Activated naive CD4-positive, alpha-beta T cell treated with anti-CD3 and anti-CD28 coated beads, Interleukin-2, amount 10 ng/mL, durations not matched to agents 7 days and 5 days (primary cell): ENCODE data around the gene NRL.

Source experiments
- CTCF ChIA-PET: fragments of 350-600 bp; sonication (Branson Sonifier 250); formaldehyde crosslinking; loops from one replicate; lab custom pipeline; 2021; ENCODE audit warnings: antibody characterized with exemption; lab: Charles Lee
- DNase-seq: peaks from one replicate; pipeline ENCODE4 v3.0.0-alpha.2; 2020
- H3K27ac Mint-ChIP-seq: one replicate; pipeline ENCODE4 v1.8.0; 2021; ENCODE audit warnings: mild to moderate bottlenecking, moderate library complexity, mixed read lengths
- H3K27me3 Mint-ChIP-seq: one replicate; pipeline ENCODE4 v1.8.0; 2021; ENCODE audit warnings: mild to moderate bottlenecking, mixed read lengths
- H3K36me3 Mint-ChIP-seq: one replicate; pipeline ENCODE4 v1.8.0; 2021; ENCODE audit warnings: mixed read lengths
- H3K4me1 Mint-ChIP-seq: one replicate; pipeline ENCODE4 v1.8.0; 2021; ENCODE audit warnings: mixed read lengths
- H3K4me3 Mint-ChIP-seq: one replicate; pipeline ENCODE4 v1.8.0; 2021; ENCODE audit warnings: mild to moderate bottlenecking, moderate library complexity, mixed read lengths
- H3K9me3 Mint-ChIP-seq: one replicate; pipeline ENCODE4 v1.8.0; 2021; ENCODE audit warnings: mixed read lengths

NRL gene

GRCh38 chr14:24149302-24149969 lies 34.7 kb upstream of the NRL start:
- H3K4me1 Mint-ChIP-seq, result peaks cover 47% of the 10 kb centered on the region
- peaks cover 59% of the 10 kb centered on the region for H3K36me3 Mint-ChIP-seq
- DNase-seq, result no peak
- no peaks in the 10 kb centered on the region for H3K9me3 Mint-ChIP-seq
- peak overlapping the region; percentile 93 for H3K4me3 Mint-ChIP-seq
- H3K27me3 Mint-ChIP-seq, result no peaks in the 10 kb centered on the region
- H3K27ac Mint-ChIP-seq, result peak overlapping the region; percentile 11
- CTCF ChIA-PET, result interaction anchor here (1.7 to 8.0 kb wide), 2 partner anchors 11 to 91 kb away, joined by 3 to 67 read pairs; partner anchors contain the start of gene IRF9

GRCh38 chr14:24147761-24148428 lies 33.1 kb upstream of the NRL start:
- peaks cover 61% of the 10 kb centered on the region for H3K4me1 Mint-ChIP-seq
- peak; percentile 34 for DNase-seq
- no peaks in the 10 kb centered on the region for H3K27me3 Mint-ChIP-seq
- peaks cover 66% of the 10 kb centered on the region for H3K36me3 Mint-ChIP-seq
- H3K4me3 Mint-ChIP-seq, result peak overlapping the region; percentile 93
- CTCF ChIA-PET, result interaction anchor here (0.8 to 8.0 kb wide), 5 partner anchors 9 to 160 kb away, joined by 3 to 67 read pairs (median 4); partner anchors contain the start of genes CIDEB and IRF9
- no peaks in the 10 kb centered on the region for H3K9me3 Mint-ChIP-seq
- H3K27ac Mint-ChIP-seq, result peak overlapping the region; percentile 81

DNA sequence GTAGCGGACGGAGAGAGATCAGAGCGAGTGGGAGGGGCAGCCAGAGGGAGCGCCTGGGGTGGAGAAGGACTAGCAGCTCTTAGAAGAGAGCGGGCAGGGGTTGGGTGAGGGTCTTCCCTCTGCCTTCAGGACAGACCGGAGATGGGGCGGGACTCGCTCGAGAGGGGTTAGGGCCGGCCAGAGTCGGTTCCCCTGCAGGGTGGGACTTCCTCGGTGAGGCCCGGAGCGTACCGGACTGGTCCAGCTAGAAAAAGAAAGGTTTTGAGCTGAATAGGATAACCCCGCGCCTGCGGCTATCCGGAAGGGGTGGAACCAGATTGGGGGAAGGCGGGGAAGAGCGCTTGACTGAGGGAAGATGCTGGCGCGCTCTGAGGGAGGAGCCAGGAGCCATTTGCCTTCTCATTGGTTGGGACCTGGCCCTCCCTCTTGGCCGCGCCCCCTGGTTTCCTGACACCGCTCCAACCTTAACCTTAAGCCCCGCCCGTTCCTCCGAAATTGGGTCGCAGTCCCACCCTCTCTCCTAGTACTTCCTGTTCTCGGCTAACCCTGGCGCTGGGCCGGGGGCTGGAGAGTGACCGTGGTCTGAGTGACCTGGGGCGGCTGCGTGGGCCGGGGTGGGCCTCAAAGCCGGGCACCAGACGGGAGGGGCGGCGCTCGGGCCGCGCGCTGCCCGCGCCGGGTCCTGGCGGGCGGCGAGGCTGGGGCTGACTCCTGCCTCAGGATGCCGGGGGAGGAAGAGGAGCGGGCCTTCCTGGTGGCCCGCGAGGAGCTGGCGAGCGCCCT lies 32.4 kb upstream of the NRL start, which contains the start of gene RNF31:
Gene RNF31, plus strand, starts transcription at position 521 of the 783 bp plus-strand sequence. Its CDS starts 201 bp downstream, at position 722.
- peak; percentile 100 for DNase-seq
- Mint-ChIP-seq H3K36me3 (peaks cover 67% of the 10 kb centered on the region), H3K4me1 (peaks cover 65% of the 10 kb centered on the region), H3K9me3 (no peaks in the 10 kb centered on the region), H3K27me3 (no peaks in the 10 kb centered on the region), H3K27ac (peak within 1 kb of the TSS; percentile 99), H3K4me3 (peak within 1 kb of the TSS; percentile 93)
- CTCF ChIA-PET, result interaction anchor here (0.8 to 8.0 kb wide), 7 partner anchors 10 to 284 kb away, joined by 3 to 67 read pairs (median 4); partner anchors contain the start of genes CIDEB, IRF9 and PSME1

DNA sequence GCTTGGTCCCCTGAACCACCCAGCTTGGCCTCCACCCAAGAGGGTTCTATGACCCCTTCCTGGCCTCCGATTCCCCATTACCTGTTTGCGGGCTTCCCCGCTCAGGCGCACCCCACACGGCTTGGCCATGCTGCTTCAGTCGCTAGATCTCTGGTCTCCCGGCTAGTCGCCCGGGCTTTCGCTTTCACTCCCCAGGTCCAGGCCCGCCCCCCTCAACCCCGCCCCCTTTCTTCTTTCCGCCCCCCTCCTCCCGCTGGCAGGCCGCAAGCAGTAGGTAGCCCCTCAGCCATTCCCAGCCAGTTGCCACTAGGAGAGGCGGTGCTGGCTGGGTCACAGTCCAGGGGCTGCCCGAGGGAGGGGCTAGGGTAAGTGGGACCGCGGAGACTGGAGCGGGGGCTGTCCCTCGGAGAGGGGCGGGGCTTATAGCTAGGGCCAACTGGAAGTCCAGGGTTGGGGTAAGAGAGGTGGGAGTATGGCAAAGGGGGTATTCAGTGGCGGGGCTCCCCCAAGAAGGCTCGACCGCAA lies 31.8 kb upstream of the NRL start, which contains the start of gene PSME2:
Gene PSME2, minus strand, starts transcription at position 158 of the 525 bp plus-strand sequence. Its CDS starts 29 bp downstream, at position 129.
- Mint-ChIP-seq H3K9me3 (no peaks in the 10 kb centered on the region), H3K36me3 (peaks cover 63% of the 10 kb centered on the region), H3K27ac (peak within 1 kb of the TSS; percentile 99), H3K27me3 (no peaks in the 10 kb centered on the region), H3K4me1 (peaks cover 65% of the 10 kb centered on the region), H3K4me3 (peak within 1 kb of the TSS; percentile 93)
- CTCF ChIA-PET, result interaction anchor here (0.8 to 8.0 kb wide), 6 partner anchors 11 to 285 kb away, joined by 3 to 67 read pairs (median 6); partner anchors contain the start of genes CIDEB, IRF9 and PSME1
- DNase-seq, result peak; percentile 93

- no peak for DNase-seq
- Mint-ChIP-seq H3K4me1 (peaks cover 65% of the 10 kb centered on the region), H3K27me3 (no peaks in the 10 kb centered on the region), H3K4me3 (peak overlapping the region; percentile 93), H3K36me3 (peaks cover 62% of the 10 kb centered on the region), H3K27ac (peak overlapping the region; percentile 99), H3K9me3 (no peaks in the 10 kb centered on the region)
- CTCF ChIA-PET, result interaction anchor here (1.2 to 8.0 kb wide), 3 partner anchors 10 to 37 kb away, joined by 6 to 67 read pairs (median 16); partner anchors contain the start of genes IRF9 and PSME1
Observed at GRCh38 chr14:24145690-24146452, 31.1 kb upstream of the NRL start.

- H3K27ac Mint-ChIP-seq, result peak overlapping the region; percentile 99
- H3K9me3 Mint-ChIP-seq, result no peaks in the 10 kb centered on the region
- CTCF ChIA-PET, result interaction anchor here (1.2 to 8.0 kb wide), 3 partner anchors 9 to 37 kb away, joined by 6 to 67 read pairs (median 16); partner anchors contain the start of genes IRF9 and PSME1
- H3K36me3 Mint-ChIP-seq, result peaks cover 57% of the 10 kb centered on the region
- peaks cover 63% of the 10 kb centered on the region for H3K4me1 Mint-ChIP-seq
- H3K27me3 Mint-ChIP-seq, result no peaks in the 10 kb centered on the region
- peak overlapping the region; percentile 93 for H3K4me3 Mint-ChIP-seq
- no peak for DNase-seq
Observed at GRCh38 chr14:24145219-24145618, 30.5 kb upstream of the NRL start.

GRCh38 chr14:24144451-24144850 lies 29.7 kb upstream of the NRL start:
- Mint-ChIP-seq H3K27ac (peak overlapping the region; percentile 24), H3K36me3 (peaks cover 58% of the 10 kb centered on the region), H3K4me1 (peaks cover 62% of the 10 kb centered on the region), H3K4me3 (peak overlapping the region; percentile 39), H3K27me3 (no peaks in the 10 kb centered on the region), H3K9me3 (no peaks in the 10 kb centered on the region)
- CTCF ChIA-PET, result interaction anchor here (1.5 to 2.3 kb wide), 2 partner anchors 17 to 98 kb away, joined by 3 to 11 read pairs; partner anchors contain the start of genes IRF9 and TINF2
- DNase-seq, result no peak

- no peaks in the 10 kb centered on the region for H3K27me3 Mint-ChIP-seq
- H3K4me1 Mint-ChIP-seq, result peaks cover 61% of the 10 kb centered on the region
- H3K4me3 Mint-ChIP-seq, result peak overlapping the region; percentile 42
- CTCF ChIA-PET, result interaction anchor here (1.1 to 2.3 kb wide), 3 partner anchors 18 to 99 kb away, joined by 3 to 11 read pairs (median 4); partner anchors contain the start of genes DCAF11, IRF9, NRL and TINF2
- H3K27ac Mint-ChIP-seq, result peak overlapping the region; percentile 75
- H3K36me3 Mint-ChIP-seq, result peaks cover 59% of the 10 kb centered on the region
- no peaks in the 10 kb centered on the region for H3K9me3 Mint-ChIP-seq
- DNase-seq, result no peak
Observed at GRCh38 chr14:24143511-24143910, 28.8 kb upstream of the NRL start.

- Mint-ChIP-seq H3K27ac (peak within 1 kb of the TSS; percentile 80), H3K36me3 (peaks cover 68% of the 10 kb centered on the region), H3K4me1 (peaks cover 74% of the 10 kb centered on the region), H3K27me3 (no peaks in the 10 kb centered on the region), H3K9me3 (no peaks in the 10 kb centered on the region), H3K4me3 (peak within 1 kb of the TSS; percentile 95)
- DNase-seq, result peak; percentile 100
- CTCF ChIA-PET, result interaction anchor here (0.7 to 1.7 kb wide), 4 partner anchors 19 to 83 kb away, joined by 3 to 10 read pairs (median 4); partner anchors contain the start of genes IRF9 and PCK2
Observed at GRCh38 chr14:24141097-24141880, 26.5 kb upstream of the NRL start, which contains the start of gene EMC9. TSS of gene EMC9 (minus strand) at chr14:24141591. CDS start at chr14:24141304, 287 bp downstream.

DNA sequence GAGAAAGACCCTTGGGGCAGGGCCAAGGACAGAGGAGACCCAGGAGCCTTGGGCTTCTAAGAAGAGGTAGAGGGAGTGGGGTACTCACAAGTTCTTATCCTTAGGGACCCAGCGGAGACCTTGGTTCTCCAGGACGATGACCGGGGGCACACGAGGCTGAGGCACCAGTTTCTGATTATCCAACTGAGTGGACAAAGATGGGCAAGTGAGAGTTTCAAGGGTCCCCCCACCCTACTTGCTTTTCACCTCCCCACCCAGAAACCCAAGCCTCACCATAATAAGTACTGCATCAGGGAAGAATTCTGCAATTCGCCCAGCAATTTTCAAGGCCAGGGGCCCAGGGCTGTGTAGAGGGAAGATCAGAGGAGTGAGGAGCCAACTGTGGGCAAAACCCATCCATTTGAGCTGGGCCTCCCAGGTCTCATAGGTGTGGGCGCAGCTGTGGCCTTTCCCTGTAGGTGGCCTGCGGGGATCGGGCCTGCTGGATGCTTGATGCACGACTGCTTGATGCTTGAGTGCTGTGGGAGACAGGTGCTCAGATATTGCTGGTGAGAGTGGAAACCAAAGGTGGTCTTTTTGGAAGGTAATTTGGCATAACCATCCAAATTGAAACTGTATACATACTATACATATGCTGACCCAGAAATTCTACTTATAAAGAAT lies 24.7 kb upstream of the NRL start:
- DNase-seq, result peak; percentile 52
- Mint-ChIP-seq H3K27ac (peak overlapping the region; percentile 52), H3K27me3 (no peaks in the 10 kb centered on the region), H3K36me3 (peaks cover 52% of the 10 kb centered on the region), H3K9me3 (no peaks in the 10 kb centered on the region), H3K4me1 (peaks cover 66% of the 10 kb centered on the region), H3K4me3 (peak overlapping the region; percentile 95)
- CTCF ChIA-PET, result no interaction called here

GRCh38 chr14:24138396-24139271 lies 23.9 kb upstream of the NRL start:
- peak overlapping the region; percentile 95 for H3K4me3 Mint-ChIP-seq
- CTCF ChIA-PET, result no interaction called here
- peak overlapping the region; percentile 67 for H3K27ac Mint-ChIP-seq
- no peaks in the 10 kb centered on the region for H3K27me3 Mint-ChIP-seq
- no peak for DNase-seq
- H3K9me3 Mint-ChIP-seq, result no peaks in the 10 kb centered on the region
- H3K4me1 Mint-ChIP-seq, result peaks cover 61% of the 10 kb centered on the region
- H3K36me3 Mint-ChIP-seq, result peaks cover 48% of the 10 kb centered on the region
